HepG2 (cell line): ENCODE results near the gene PRKN.

Source experiments
- ATF7 ChIP-seq, 2 experiments: fragments of 450-650 bp in 1 of 2; sonication (generic) in 1 of 2; formaldehyde crosslinking in 1 of 2; IDR thresholded peaks; 2 replicates each; pipeline versions ENCODE4 v1.4.0 to v1.6.1; 2016 to 2020; ENCODE audit warnings: antibody characterized with exemption in 1 of 2, mild to moderate bottlenecking in 1 of 2, missing genetic modification reagents in 1 of 2
- CEBPB ChIP-seq: IDR thresholded peaks from 2 replicates; pipeline ENCODE4 v1.6.1; 2011; ENCODE audit warnings: low read depth, low read length, improper control_type of control experiment, borderline replicate concordance
- DPF2 ChIP-seq: sonication (generic); formaldehyde crosslinking; IDR thresholded peaks from 2 replicates; pipeline ENCODE4 v1.4.0; 2020; ENCODE audit warnings: mild to moderate bottlenecking, low read depth, missing genetic modification reagents, borderline replicate concordance
- HCFC1 ChIP-seq: fragments of 150-350 bp; IDR thresholded peaks from 2 replicates; pipeline ENCODE4 v1.6.1; 2014; ENCODE audit warnings: low read depth, low read length
- IRF9 ChIP-seq: sonication (generic); formaldehyde crosslinking; IDR thresholded peaks from 2 replicates; pipeline ENCODE4 v1.8.0; 2022; ENCODE audit warnings: missing genetic modification reagents, mild to moderate bottlenecking, borderline replicate concordance
- MYC ChIP-seq: sonication (generic); formaldehyde crosslinking; IDR thresholded peaks from 2 replicates; pipeline ENCODE4 v1.9.0; 2021; ENCODE audit warnings: missing genetic modification reagents, borderline replicate concordance
- PHF8 ChIP-seq: sonication (generic); formaldehyde crosslinking; IDR thresholded peaks from 2 replicates; pipeline ENCODE4 v1.5.0; 2020; ENCODE audit warnings: missing genetic modification reagents
- TARDBP ChIP-seq: sonication (generic); formaldehyde crosslinking; IDR thresholded peaks from 2 replicates; pipeline ENCODE4 v1.8.0; 2022; ENCODE audit warnings: mild to moderate bottlenecking, missing genetic modification reagents
- ZC3H13 ChIP-seq: sonication (generic); formaldehyde crosslinking; IDR thresholded peaks from 2 replicates; pipeline ENCODE4 v1.8.1; 2023; ENCODE audit warnings: mild to moderate bottlenecking, missing genetic modification reagents, moderate library complexity
- ZMYM3 ChIP-seq: sonication (generic); formaldehyde crosslinking; IDR thresholded peaks from 2 replicates; pipeline ENCODE4 v1.5.1; 2020; ENCODE audit warnings: mild to moderate bottlenecking, missing genetic modification reagents
- TF ChIP-seq, protein P1 (sequence below): sonication (generic); formaldehyde crosslinking; IDR thresholded peaks from 2 replicates; pipeline ENCODE4 v1.4.0; 2020; ENCODE audit warnings: low read depth, mild to moderate bottlenecking, missing genetic modification reagents

- TF ChIP-seq ZMYM3 (CRISPR knock-in tag) (no peak), TARDBP (CRISPR knock-in tag) (no peak), HCFC1 (no peak), CEBPB (no peak), MYC (CRISPR knock-in tag) (no peak), ZC3H13 (no peak), DPF2 (no peak), ATF7 (IDR thresholded peaks at IDR 0.05) (no peak), ATF7 (CRISPR knock-in tag; IDR thresholded peaks at IDR 0.05) (no peak), IRF9 (CRISPR knock-in tag) (no peak), PHF8 (no peak)
- TF ChIP-seq, protein P1, sequence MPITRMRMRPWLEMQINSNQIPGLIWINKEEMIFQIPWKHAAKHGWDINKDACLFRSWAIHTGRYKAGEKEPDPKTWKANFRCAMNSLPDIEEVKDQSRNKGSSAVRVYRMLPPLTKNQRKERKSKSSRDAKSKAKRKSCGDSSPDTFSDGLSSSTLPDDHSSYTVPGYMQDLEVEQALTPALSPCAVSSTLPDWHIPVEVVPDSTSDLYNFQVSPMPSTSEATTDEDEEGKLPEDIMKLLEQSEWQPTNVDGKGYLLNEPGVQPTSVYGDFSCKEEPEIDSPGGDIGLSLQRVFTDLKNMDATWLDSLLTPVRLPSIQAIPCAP (CRISPR knock-in tag), result no peak
Measured at GRCh38 chr6:162198925-162199324, 528.6 kb downstream of the PRKN start.
